ENCODE data around the gene TLR5.
A peak's percentile ranks its signal among the peaks of the same experiment; 100 is the strongest.

GRCh38 chr1:223142795-223143536, at the start of gene TLR5:
- TF ChIP-seq EP300 (IDR thresholded peaks at IDR 0.05): no peak
- TF ChIP-seq CTCF (IDR thresholded peaks at IDR 0.05): peak; percentile 60 to 84 (median 71)
